Astrocyte of the cerebellum (primary cell): ENCODE measurements around the gene TCP11L2.

ENCODE experiments used
- DNase-seq: peaks from one replicate; pipeline ENCODE4 v3.0.0-alpha.2; 2011; ENCODE audit warnings: low read depth
- H3K4me3 ChIP-seq: 2 replicates; pipeline ENCODE4 v1.5.1; 2011; ENCODE audit warnings: mild to moderate bottlenecking, low read depth, low read length, moderate library complexity
- CTCF ChIP-seq: IDR thresholded peaks from 2 replicates; pipeline ENCODE4 v1.5.1; 2012; ENCODE audit warnings: low read length, low read depth, moderate library complexity, mild to moderate bottlenecking; ENCODE audit errors: missing control alignments
- in situ Hi-C: cut with HindIII; loops from 2 replicates; pipeline ENCODE4 v1.10.0; 2017; ENCODE audit warnings: low sequenced_read_pairs

TCP11L2 gene

GRCh38 chr12:106302401-106303201 lies at the start of gene TCP11L2:
TCP11L2 (plus strand) TSS chr12:106302733; CDS start chr12:106311076, 8,343 bp downstream.
- DNase-seq, result no peak
- H3K4me3 ChIP-seq, result peak within 1 kb of the TSS; percentile 95
- no peak for TF ChIP-seq CTCF
- in situ Hi-C loops, result no loop called here

GRCh38 chr12:106254724-106255123 lies 47.8 kb upstream of the TCP11L2 start:
- H3K4me3 ChIP-seq, result no peak overlapping the region
- no peak for DNase-seq
- in situ Hi-C loops, result no loop called here
- TF ChIP-seq CTCF, result no peak

DNA sequence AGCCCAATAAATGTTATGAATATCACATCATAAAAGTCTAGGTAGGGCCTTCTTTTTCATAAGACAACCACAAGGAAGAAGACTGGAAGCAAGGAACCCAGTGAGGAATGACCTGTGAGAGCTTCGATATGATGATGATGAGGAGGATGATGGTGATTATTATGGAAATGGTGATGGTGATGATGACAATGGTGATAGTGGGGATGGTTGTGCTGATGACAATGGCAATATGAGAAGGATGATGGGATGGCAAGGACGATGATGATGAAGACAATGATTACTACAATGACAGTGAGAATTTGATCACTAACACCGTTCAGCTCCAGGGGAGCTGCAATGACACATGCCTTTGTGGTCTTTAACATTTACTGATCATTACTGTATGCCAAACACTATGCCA lies 47.0 kb upstream of the TCP11L2 start:
- in situ Hi-C loops, result no loop called here
- TF ChIP-seq CTCF, result no peak
- no peak overlapping the region for H3K4me3 ChIP-seq
- DNase-seq, result no peak

DNA sequence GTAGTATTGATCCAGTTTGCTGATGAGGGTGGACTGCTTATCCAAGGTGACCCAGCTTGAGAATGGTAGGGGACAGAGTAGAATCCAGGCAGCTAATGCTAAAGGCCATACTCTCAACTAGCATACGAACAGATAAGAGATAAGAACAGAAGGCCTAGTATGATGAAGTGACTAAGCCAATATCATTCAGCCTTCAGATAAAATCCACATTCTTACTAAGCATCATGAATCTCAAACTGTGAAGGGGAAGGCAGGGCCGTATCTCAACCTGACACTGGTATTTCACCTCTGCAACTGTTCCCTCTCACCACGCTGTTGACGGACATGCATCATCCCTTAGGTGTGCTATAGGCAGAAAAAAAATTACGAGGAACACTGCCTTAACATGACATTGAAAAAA lies 46.6 kb upstream of the TCP11L2 start:
- no peak for DNase-seq
- TF ChIP-seq CTCF, result no peak
- in situ Hi-C loops, result no loop called here
- H3K4me3 ChIP-seq, result no peak overlapping the region

- H3K4me3 ChIP-seq, result no peak overlapping the region
- in situ Hi-C loops, result no loop called here
- DNase-seq, result no peak
- no peak for TF ChIP-seq CTCF
Observed at GRCh38 chr12:106256524-106256923, 46.0 kb upstream of the TCP11L2 start.

GRCh38 chr12:106258226-106258625 lies 44.3 kb upstream of the TCP11L2 start:
- DNase-seq, result no peak
- in situ Hi-C loops, result no loop called here
- no peak for TF ChIP-seq CTCF
- no peak overlapping the region for H3K4me3 ChIP-seq
